HAP-1 (cell line): Measurements from ENCODE around the gene FSTL4.

Source experiments
- DNase-seq, 2 experiments: peaks; one replicate each; pipeline ENCODE4 v3.0.0-alpha.2; 2016 to 2020; ENCODE audit warnings: low spot score in 2 of 2
- H3K27me3 ChIP-seq: fragments of 250-450 bp; sonication (Bioruptor Pico); 2 replicates; pipeline ENCODE4 v1.5.1; 2020; ENCODE audit warnings: low read depth, mild to moderate bottlenecking, moderate library complexity
- H3K36me3 ChIP-seq: fragments of 250-450 bp; sonication (Bioruptor Pico); replicated peaks from 2 replicates; pipeline ENCODE4 v1.5.1; 2020; ENCODE audit warnings: mild to moderate bottlenecking
- H3K4me1 ChIP-seq: fragments of 250-450 bp; sonication (Bioruptor Pico); 2 replicates; pipeline ENCODE4 v1.5.1; 2020; ENCODE audit warnings: mild to moderate bottlenecking
- H3K4me3 ChIP-seq: fragments of 250-450 bp; sonication (Bioruptor Pico); 2 replicates; pipeline ENCODE4 v1.5.1; 2020; ENCODE audit warnings: mild to moderate bottlenecking, moderate library complexity
- H3K9me3 ChIP-seq: fragments of 250-450 bp; sonication (Bioruptor Pico); 2 replicates; pipeline ENCODE4 v1.5.1; 2020; ENCODE audit warnings: mild to moderate bottlenecking, moderate library complexity
- in situ Hi-C: fragments of 300-500 bp; cut with MboI; formaldehyde crosslinking; loops from 3 replicates; pipeline ENCODE4 v1.14.3; 2020; ENCODE audit warnings: low sequenced_read_pairs, inconsistent platforms, mixed read lengths

FSTL4 gene

GRCh38 chr5:133530270-133530669 lies 82.1 kb downstream of the FSTL4 start:
- DNase-seq = no peak
- H3K36me3 ChIP-seq = no peaks in the 10 kb centered on the region
- no peak overlapping the region for H3K4me3 ChIP-seq
- no peaks in the 10 kb centered on the region for H3K27me3 ChIP-seq
- in situ Hi-C loops = no loop called here
- H3K9me3 ChIP-seq = no peaks in the 10 kb centered on the region
- no peaks in the 10 kb centered on the region for H3K4me1 ChIP-seq

GRCh38 chr5:133528841-133529240 lies 83.5 kb downstream of the FSTL4 start:
- no peak overlapping the region for H3K4me3 ChIP-seq
- no peak for DNase-seq
- no peaks in the 10 kb centered on the region for H3K27me3 ChIP-seq
- no peaks in the 10 kb centered on the region for H3K36me3 ChIP-seq
- no peaks in the 10 kb centered on the region for H3K9me3 ChIP-seq
- in situ Hi-C loops = no loop called here
- H3K4me1 ChIP-seq = no peaks in the 10 kb centered on the region

GRCh38 chr5:133527311-133527710 lies 85.0 kb downstream of the FSTL4 start:
- no peak overlapping the region for H3K4me3 ChIP-seq
- in situ Hi-C loops = no loop called here
- H3K27me3 ChIP-seq = peaks cover under 1% of the 10 kb centered on the region; the same call in 1 of the 2 replicates
- no peaks in the 10 kb centered on the region for H3K36me3 ChIP-seq
- H3K4me1 ChIP-seq = no peaks in the 10 kb centered on the region
- H3K9me3 ChIP-seq = no peaks in the 10 kb centered on the region
- DNase-seq = no peak

GRCh38 chr5:133526368-133526767 lies 86.0 kb downstream of the FSTL4 start:
- in situ Hi-C loops = no loop called here
- H3K4me3 ChIP-seq = no peak overlapping the region

GRCh38 chr5:133525126-133525525 lies 87.2 kb downstream of the FSTL4 start:
- in situ Hi-C loops = no loop called here
- no peaks in the 10 kb centered on the region for H3K36me3 ChIP-seq
- H3K4me3 ChIP-seq = no peak overlapping the region
- H3K9me3 ChIP-seq = no peaks in the 10 kb centered on the region
- peaks cover 4% of the 10 kb centered on the region; the same call in 1 of the 2 replicates for H3K27me3 ChIP-seq
- no peaks in the 10 kb centered on the region for H3K4me1 ChIP-seq
- DNase-seq = no peak

More at GRCh38 chr5:133526368-133526767, 86.0 kb downstream of the FSTL4 start:
- H3K27me3 ChIP-seq = peaks cover 4% of the 10 kb centered on the region; the same call in 1 of the 2 replicates
- no peaks in the 10 kb centered on the region for H3K4me1 ChIP-seq
- DNase-seq = no peak
- no peaks in the 10 kb centered on the region for H3K36me3 ChIP-seq
- H3K9me3 ChIP-seq = no peaks in the 10 kb centered on the region

GRCh38 chr5:133524666-133525065 lies 87.7 kb downstream of the FSTL4 start:
- H3K36me3 ChIP-seq = no peaks in the 10 kb centered on the region
- H3K4me3 ChIP-seq = no peak overlapping the region
- no peaks in the 10 kb centered on the region for H3K9me3 ChIP-seq
- H3K27me3 ChIP-seq = peaks cover 7% of the 10 kb centered on the region
- in situ Hi-C loops = no loop called here
- no peaks in the 10 kb centered on the region for H3K4me1 ChIP-seq
- no peak for DNase-seq

- in situ Hi-C loops = no loop called here
- peaks cover 7% of the 10 kb centered on the region for H3K27me3 ChIP-seq
- H3K4me1 ChIP-seq = no peaks in the 10 kb centered on the region
- no peak for DNase-seq
- no peaks in the 10 kb centered on the region for H3K9me3 ChIP-seq
- no peak overlapping the region for H3K4me3 ChIP-seq
- no peaks in the 10 kb centered on the region for H3K36me3 ChIP-seq
Observed at GRCh38 chr5:133523961-133524586, 88.3 kb downstream of the FSTL4 start.

GRCh38 chr5:133523013-133523658 lies 89.2 kb downstream of the FSTL4 start:
- H3K4me1 ChIP-seq = no peaks in the 10 kb centered on the region

GRCh38 chr5:133521801-133522200 lies 90.5 kb downstream of the FSTL4 start:
- no peak for DNase-seq
- Histone ChIP-seq H3K36me3 (no peaks in the 10 kb centered on the region), H3K4me1 (no peaks in the 10 kb centered on the region), H3K9me3 (no peaks in the 10 kb centered on the region), H3K27me3 (peaks cover 7% of the 10 kb centered on the region), H3K4me3 (no peak overlapping the region)
- in situ Hi-C loops = no loop called here

More at GRCh38 chr5:133523013-133523658, 89.2 kb downstream of the FSTL4 start:
- Histone ChIP-seq H3K36me3 (no peaks in the 10 kb centered on the region), H3K27me3 (peaks cover 7% of the 10 kb centered on the region), H3K9me3 (no peaks in the 10 kb centered on the region), H3K4me3 (no peak overlapping the region)
- in situ Hi-C loops = no loop called here
- no peak for DNase-seq

GRCh38 chr5:133520991-133521706 lies 91.2 kb downstream of the FSTL4 start:
- in situ Hi-C loops = no loop called here
- DNase-seq = no peak
- no peaks in the 10 kb centered on the region for H3K4me1 ChIP-seq
- H3K36me3 ChIP-seq = no peaks in the 10 kb centered on the region
- H3K27me3 ChIP-seq = peaks cover 7% of the 10 kb centered on the region
- no peaks in the 10 kb centered on the region for H3K9me3 ChIP-seq
- no peak overlapping the region for H3K4me3 ChIP-seq

GRCh38 chr5:133520062-133520461 lies 92.3 kb downstream of the FSTL4 start:
- H3K4me3 ChIP-seq = no peak overlapping the region
- no peak for DNase-seq
- no peaks in the 10 kb centered on the region for H3K36me3 ChIP-seq
- in situ Hi-C loops = no loop called here
- H3K4me1 ChIP-seq = no peaks in the 10 kb centered on the region
- peaks cover 7% of the 10 kb centered on the region for H3K27me3 ChIP-seq
- no peaks in the 10 kb centered on the region for H3K9me3 ChIP-seq

GRCh38 chr5:133519191-133519590 lies 93.2 kb downstream of the FSTL4 start:
- no peaks in the 10 kb centered on the region for H3K9me3 ChIP-seq
- DNase-seq = no peak
- in situ Hi-C loops = no loop called here
- no peaks in the 10 kb centered on the region for H3K36me3 ChIP-seq
- H3K4me3 ChIP-seq = no peak overlapping the region
- peaks cover 7% of the 10 kb centered on the region for H3K27me3 ChIP-seq
- no peaks in the 10 kb centered on the region for H3K4me1 ChIP-seq

- DNase-seq = peak in 1 of 2 experiments; percentile 5
- H3K9me3 ChIP-seq = no peaks in the 10 kb centered on the region
- H3K4me1 ChIP-seq = no peaks in the 10 kb centered on the region
- no peak overlapping the region for H3K4me3 ChIP-seq
- H3K36me3 ChIP-seq = no peaks in the 10 kb centered on the region
- H3K27me3 ChIP-seq = no peaks in the 10 kb centered on the region
- in situ Hi-C loops = no loop called here
Observed at GRCh38 chr5:133514456-133514855, 97.9 kb downstream of the FSTL4 start.

- H3K9me3 ChIP-seq = no peaks in the 10 kb centered on the region
- H3K4me1 ChIP-seq = no peaks in the 10 kb centered on the region
- no peaks in the 10 kb centered on the region for H3K36me3 ChIP-seq
- H3K27me3 ChIP-seq = no peaks in the 10 kb centered on the region
- DNase-seq = no peak
- in situ Hi-C loops = no loop called here
- no peak overlapping the region for H3K4me3 ChIP-seq
Observed at GRCh38 chr5:133512896-133513295, 99.4 kb downstream of the FSTL4 start.
